ENCODE results near the gene ARHGEF28. TPM values are rescaled to one million over a fixed set of nuclear protein-coding genes. Genes with fewer than 3 reads are reported as not detected.

ARHGEF28 gene
- total and polyA plus RNA-seq, 12 donors, result 0.62 to 3.4 (median 1.5) TPM

- intact Hi-C loops (cut with DNase I), result no loop called here
- no peak for ATAC-seq
- Histone ChIP-seq H3K27ac (no peak overlapping the region), H3K4me3 (no peak overlapping the region), H3K9me3 (no peaks in the 10 kb centered on the region), H3K36me3 (no peaks in the 10 kb centered on the region), H3K4me1 (peaks cover 0 to 23% (median 14%) of the 10 kb centered on the region in 9 donors), H3K27me3 (peaks cover 0 to 40% (median 8%) of the 10 kb centered on the region in 7 donors)
- no peak for DNase-seq
- TF ChIP-seq CTCF (IDR thresholded peaks at IDR 0.05), result no peak
These were observed 3.5 kb downstream of the ARHGEF28 start for GRCh38 chr5:73629456-73629855.

GRCh38 chr5:73630765-73631164 lies 4.8 kb downstream of the ARHGEF28 start:
- peaks cover 0 to 12% (median 8%) of the 10 kb centered on the region in 9 donors for H3K4me1 ChIP-seq
- DNase-seq (no peak), ATAC-seq (no peak)
- no peak overlapping the region for H3K27ac ChIP-seq
- no peak overlapping the region for H3K4me3 ChIP-seq
- no peaks in the 10 kb centered on the region for H3K9me3 ChIP-seq
- no peak for TF ChIP-seq CTCF (IDR thresholded peaks at IDR 0.05)
- H3K27me3 ChIP-seq, result peaks cover 0 to 37% (median 8%) of the 10 kb centered on the region in 7 donors
- no peaks in the 10 kb centered on the region for H3K36me3 ChIP-seq
- intact Hi-C loops (cut with DNase I), result no loop called here

GRCh38 chr5:73631500-73631899 lies 5.5 kb downstream of the ARHGEF28 start:
- no peaks in the 10 kb centered on the region for H3K9me3 ChIP-seq
- no peak overlapping the region for H3K4me3 ChIP-seq
- no peak overlapping the region for H3K27ac ChIP-seq
- no peak for DNase-seq
- H3K36me3 ChIP-seq, result no peaks in the 10 kb centered on the region
- peaks cover 0 to 32% (median 8%) of the 10 kb centered on the region in 7 donors for H3K27me3 ChIP-seq
- H3K4me1 ChIP-seq, result peaks cover 0 to 8% (median 3%) of the 10 kb centered on the region in 9 donors
- ATAC-seq, result no peak
- intact Hi-C loops (cut with DNase I), result no loop called here
- no peak for TF ChIP-seq CTCF (IDR thresholded peaks at IDR 0.05)

- Histone ChIP-seq H3K4me3 (no peak overlapping the region), H3K36me3 (no peaks in the 10 kb centered on the region), H3K9me3 (no peaks in the 10 kb centered on the region), H3K27me3 (peaks cover 0 to 16% (median 7%) of the 10 kb centered on the region in 7 donors), H3K4me1 (no peaks in the 10 kb centered on the region), H3K27ac (no peak overlapping the region)
- WGBS, 2 donors, result 79 to 93% methylated on average over 5 of the region's 5 CpGs
- TF ChIP-seq CTCF (IDR thresholded peaks at IDR 0.05), result no peak
- no peak for ATAC-seq
- intact Hi-C loops (cut with DNase I), result no loop called here
- DNase-seq, result no peak
These were observed 7.1 kb downstream of the ARHGEF28 start for GRCh38 chr5:73633060-73633459.
